NCI-H748 treated with DMSO at 0.1 percent for 48 hours (cell line): ENCODE results near the gene CIDEC.
A peak's percentile ranks its signal among the peaks of the same experiment; 100 is the strongest.
"Not testable (repeated sequence)": the region's sequence is repeated elsewhere in the genome, so short reads cannot be mapped to it uniquely, and the experiment has no call there.

ENCODE experiments used
- DNase-seq: peaks from one replicate; lab custom pipeline; 2025; lab: John Stamatoyannopoulos, UW

CIDEC gene

GRCh38 chr3:9875448-9875847 lies 4.6 kb downstream of the CIDEC start:
- peak; percentile 37 for DNase-seq

GRCh38 chr3:9872067-9872466 lies 8.0 kb downstream of the CIDEC start:
- DNase-seq = not testable (repeated sequence)

GRCh38 chr3:9870978-9871377 lies 9.1 kb downstream of the CIDEC start:
- DNase-seq = no peak

DNA sequence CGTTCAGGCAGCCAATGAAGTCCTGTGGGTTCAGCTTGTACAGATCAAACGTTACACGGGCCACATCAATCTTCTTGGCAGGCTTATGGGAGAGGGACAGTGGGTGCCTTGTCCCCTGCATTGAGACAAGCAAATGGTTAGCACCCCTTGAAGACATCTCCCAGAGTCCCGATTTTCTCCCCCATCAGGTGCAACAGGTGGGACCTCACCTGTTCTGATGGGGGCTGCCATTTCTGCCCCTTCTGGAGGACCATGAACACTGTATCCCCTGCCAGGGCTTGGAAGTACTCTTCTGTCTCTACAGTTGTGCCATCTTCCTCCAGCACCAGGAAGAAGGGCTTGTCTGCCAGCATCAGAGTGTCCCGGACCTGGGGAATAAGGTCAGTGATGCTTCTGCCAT lies 10.1 kb downstream of the CIDEC start:
- DNase-seq = no peak

DNA sequence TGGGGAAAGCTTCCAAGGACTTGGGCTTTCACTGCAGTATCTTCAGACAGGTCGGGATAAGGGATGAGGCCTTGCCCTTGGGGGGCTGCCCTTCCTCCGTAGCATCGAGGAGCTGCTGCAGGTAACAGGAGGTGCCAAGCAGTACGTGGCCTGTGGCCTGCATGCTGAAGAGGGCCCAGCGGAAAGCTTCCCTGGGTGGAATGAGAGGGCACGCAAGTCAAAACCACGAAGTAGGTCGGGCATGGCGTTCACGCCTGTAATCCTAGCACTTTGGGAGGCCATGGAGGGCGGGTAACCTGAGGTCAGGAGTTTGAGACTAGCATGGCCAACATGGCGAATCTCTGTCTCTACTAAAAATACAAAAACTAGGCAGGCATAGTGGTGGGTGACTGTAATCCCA lies 12.9 kb downstream of the CIDEC start:
- no peak for DNase-seq

DNA sequence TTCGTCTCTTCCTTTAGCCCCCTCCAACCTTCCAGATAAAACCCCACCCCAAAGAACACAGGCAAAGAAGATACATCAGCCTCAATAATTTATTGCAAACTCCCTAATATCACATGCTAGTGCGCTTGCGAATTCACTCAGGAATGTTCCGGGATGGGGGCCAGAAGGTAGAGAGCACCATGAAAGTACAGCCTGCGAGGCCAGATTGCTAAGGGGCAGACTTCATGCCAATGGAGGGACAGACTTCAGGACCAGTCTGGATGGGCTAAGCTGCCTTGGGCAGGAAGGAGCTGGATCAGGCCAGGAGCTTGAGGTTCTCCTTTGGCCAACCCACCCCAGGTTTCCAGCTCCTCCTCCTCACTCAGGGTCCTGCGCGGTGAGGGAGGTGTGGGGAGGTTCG lies 13.4 kb downstream of the CIDEC start:
- DNase-seq = no peak

- not testable (repeated sequence) for DNase-seq
These were observed 14.9 kb downstream of the CIDEC start for GRCh38 chr3:9865125-9865637.

DNA sequence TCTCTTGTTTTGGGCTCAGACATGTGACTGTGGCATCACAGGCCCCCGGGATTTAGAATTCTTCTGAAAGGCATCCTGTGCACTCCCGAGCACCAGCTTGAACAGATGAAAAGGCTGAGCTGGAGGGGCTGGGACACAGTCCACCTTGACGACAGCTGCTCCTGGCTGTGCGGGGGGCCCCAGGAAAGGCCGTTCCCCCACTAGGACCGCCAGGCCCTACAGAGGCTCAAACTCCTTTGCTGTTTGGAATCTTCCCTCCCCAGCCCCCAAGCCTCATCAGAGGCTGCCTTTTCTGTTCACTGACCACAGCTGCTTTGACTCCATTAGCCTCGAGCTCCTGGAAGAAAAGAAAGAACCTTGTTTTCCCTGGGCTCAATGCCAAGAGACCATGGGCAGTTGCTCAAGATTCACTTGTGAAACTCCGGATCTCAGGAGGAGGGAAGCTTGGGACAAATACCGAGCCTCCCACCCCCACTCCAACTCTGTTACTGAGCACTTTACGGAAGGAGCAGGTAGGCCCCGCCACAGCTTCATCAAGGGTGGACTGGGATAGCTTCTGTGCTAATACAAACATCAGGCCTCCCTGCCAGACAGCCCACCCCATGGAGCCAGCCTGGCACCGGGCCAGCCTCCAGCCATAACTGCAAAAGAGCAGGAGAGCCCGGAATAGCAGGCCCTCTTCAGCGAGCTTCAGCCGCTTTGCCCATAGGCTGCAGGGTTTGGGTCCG lies 15.7 kb downstream of the CIDEC start:
- no peak for DNase-seq

DNA sequence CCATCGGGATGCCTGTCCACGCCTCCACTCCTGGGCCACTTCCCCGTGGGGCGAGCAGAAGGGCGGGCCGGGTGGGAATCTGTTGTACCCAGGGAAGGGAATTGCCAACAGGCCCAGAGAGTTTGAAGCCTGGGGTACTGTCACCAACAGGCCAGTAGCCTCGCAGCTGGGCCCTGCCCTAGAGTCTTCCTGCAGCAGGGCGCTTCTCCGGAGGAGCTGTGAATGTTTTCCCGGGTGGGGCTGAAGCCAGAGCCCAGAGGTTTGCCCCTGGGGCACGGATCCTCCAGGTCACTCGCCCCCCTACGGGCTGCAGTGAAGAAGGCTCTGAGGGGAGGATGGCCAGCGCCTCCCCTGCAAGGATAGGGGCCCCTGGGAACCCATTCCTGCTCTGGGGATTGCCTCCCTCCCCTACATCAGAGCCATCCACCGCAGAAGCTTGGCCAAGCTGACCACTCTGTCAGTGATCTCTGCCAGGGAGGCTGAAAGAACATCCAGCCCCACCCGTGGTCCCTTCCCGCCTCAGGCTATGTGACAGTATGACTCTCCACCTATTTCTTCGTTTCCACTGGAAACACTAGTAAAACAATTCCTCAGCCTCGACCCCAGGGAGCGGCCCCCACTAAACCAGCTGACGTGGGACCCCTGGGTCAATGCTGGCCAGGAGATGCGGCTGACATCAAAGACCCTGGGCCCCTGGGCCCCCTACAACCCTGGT lies 16.8 kb downstream of the CIDEC start:
- DNase-seq = no peak

DNA sequence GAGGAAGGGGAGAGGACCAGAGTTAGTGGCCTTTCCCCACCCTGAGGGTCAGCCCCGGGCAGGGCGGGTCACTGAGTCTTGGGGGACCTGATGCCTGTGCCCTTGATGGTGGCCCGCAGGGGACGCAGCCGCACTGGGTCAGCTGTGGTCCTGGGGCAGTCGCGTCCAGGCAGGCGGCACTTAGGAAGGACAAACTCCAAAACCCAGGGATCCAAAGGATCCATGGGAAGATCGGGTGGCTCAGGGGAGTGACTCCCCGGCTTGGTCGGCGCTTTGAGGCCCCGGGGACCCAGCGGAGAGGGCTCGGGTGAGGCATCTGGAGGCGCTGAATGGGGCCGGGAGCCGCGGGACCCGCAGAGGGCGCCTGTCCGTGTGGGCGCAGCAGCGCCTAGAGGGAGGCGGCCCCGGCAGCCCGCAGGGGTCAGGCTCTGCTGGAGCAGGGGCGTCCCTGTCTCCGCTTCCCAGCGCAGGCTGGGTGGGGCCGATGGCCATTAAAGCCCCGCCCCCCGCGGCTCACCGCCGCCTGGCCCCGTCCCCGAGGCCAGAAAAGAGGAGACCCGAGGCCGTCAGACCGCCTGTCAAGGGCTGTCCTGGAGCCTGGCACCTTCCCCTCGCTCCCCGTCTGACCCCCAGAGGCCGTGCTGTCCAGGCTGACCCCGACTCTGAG lies 17.5 kb downstream of the CIDEC start:
- no peak for DNase-seq

GRCh38 chr3:9861626-9862130 lies 18.4 kb downstream of the CIDEC start:
- DNase-seq = no peak

DNA sequence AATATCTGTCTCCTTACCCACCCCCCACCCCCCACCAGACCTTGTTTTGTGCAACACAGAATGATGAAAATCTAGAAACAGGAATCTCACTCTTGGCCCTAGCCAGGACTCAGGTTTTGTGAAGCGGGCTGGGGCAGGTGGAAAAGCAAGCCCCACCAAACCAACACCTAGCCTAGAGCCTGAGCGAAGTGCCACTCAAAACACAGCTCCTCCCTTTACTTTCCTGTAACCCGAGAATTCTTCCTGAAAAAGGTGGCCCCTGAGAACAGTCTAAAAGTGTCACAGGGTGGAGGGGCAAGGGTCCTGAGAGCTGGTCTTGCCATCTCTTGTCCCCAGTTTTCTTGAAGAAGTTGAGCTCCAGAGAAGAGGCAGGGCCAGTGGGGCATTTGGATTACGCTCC lies 18.9 kb downstream of the CIDEC start:
- DNase-seq = no peak

GRCh38 chr3:9859530-9860025 lies 20.5 kb downstream of the CIDEC start:
- no peak for DNase-seq

DNA sequence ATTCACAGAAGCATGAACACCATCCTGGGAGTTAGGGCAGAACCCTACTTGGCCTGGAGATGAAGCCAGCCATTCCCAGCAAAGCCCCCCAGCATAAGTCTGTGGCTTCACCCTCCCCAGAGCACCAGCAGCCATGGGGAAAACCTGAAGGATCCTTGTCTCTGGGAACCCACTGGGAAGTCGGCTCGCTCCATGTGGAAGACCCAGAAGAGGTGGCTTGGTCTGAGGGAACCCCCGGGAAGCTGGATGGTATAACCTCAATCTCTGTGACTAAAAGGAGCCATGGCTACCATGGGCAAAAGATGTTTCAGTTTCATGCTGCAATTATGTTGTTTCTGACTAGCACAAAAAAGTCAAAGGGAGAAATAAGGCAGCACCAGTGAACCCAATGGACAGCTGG lies 24.5 kb downstream of the CIDEC start:
- DNase-seq = no peak

- DNase-seq = not testable (repeated sequence)
These were observed 25.6 kb downstream of the CIDEC start for GRCh38 chr3:9854291-9854940.

DNA sequence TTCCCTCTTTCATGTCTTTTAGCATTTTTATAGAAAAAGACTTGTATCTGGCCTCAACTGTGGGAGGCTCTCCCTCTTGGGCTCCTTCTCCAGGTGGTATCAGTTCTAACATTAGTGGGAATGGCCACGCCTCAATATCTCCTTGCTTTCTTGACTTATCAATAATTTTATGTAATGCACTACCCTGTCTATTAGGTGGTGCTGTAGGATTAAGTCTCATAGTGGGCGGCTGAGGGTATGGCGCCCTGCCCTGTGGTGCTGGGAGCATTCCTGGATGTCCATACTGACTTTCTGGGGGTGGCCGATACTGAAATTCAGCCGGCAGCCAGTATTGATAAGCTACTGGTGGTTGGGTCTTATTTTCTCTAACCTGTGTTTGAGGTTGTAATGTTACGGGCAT lies 27.5 kb downstream of the CIDEC start:
- DNase-seq = no peak

- not testable (repeated sequence) for DNase-seq
These were observed 28.1 kb downstream of the CIDEC start for GRCh38 chr3:9851926-9852325.

DNA sequence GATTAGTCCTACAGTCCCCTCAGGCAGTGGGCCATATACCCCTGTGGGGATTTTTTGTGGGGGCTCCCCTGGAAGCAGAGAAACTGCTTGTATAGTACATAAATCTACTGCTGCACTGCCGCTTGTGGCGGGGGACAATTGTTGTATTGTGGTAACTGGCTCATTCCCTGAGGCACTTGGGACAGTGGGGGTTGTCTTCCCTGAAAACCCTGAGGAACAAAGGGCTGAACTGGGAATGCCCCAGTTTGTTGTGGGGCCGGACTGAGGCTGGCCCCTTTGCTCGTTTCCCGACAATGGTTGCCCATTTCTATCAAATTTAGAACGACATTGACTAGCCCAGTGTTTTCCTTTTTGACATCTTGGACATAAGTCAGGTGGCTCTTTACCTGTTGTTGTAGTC lies 28.7 kb downstream of the CIDEC start:
- not testable (repeated sequence) for DNase-seq

DNA sequence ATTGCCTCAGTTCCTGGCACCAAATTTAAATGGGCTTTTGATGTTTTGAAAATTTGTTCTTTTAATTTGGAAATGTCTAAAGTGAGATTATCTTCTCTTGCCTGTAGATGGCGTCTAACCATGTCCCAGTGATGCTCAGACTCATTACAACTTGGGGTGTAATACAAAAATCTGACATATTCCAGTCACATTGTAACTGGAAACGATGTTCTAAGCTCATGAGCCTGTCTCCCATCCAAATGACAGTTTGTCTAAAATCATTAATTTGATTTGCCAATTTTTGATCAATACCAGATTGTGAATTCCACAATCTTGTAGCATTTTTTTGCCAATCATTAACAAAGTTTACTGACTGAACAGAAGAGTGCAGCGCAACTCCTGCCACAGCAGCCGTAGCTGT lies 31.2 kb downstream of the CIDEC start:
- DNase-seq = not testable (repeated sequence)

DNA sequence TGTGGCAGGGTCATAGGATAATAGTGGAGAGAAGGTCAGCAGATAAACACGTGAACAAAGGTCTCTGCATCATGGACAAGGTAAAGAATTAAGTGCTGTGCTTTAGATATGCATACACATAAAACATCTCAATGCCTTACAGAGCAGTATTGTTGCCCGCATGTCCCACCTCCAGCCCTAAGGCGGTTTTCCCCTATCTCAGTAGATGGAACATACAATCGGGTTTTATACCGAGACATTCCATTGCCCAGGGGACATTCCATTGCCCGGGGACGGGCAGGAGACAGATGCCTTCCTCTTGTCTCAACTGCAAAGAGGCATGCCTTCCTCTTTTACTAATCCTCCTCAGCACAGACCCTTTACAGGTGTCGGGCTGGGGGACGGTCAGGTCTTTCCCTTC lies 32.2 kb downstream of the CIDEC start:
- DNase-seq = not testable (repeated sequence)

GRCh38 chr3:9846931-9847488 lies 33.0 kb downstream of the CIDEC start:
- no peak for DNase-seq

DNA sequence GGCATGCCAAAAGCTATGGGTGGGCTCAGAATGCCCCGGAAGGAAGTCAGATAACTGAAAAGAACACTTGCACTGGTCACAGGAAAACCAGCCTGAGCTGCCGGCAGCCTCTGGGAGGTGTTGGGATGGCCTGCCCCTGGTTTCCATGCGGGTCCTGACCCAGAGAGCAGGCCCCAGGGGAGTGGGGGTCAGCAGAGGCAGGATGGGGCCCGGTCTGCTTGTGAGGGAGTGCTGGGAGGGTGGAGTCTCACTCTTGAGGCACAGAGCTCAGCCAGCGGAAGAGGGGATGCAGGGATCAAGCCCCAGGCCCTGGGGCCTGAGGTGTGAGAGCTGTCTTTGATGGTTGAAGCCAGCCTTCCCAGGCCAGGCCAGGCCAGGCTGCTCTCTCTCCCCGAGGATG lies 33.8 kb downstream of the CIDEC start:
- DNase-seq = no peak
